Measurements from ENCODE around the gene WBP4. TPM values are rescaled to one million over a fixed set of nuclear protein-coding genes. Genes with fewer than 3 reads are reported as not detected.

Gene WBP4
- total and polyA plus RNA-seq, 9 of the 15 experiments (the other 6 are each of a cell fraction or from before 2014, with no cell fraction given), result 5.5 to 12.2 (median 7.9) TPM

DNA sequence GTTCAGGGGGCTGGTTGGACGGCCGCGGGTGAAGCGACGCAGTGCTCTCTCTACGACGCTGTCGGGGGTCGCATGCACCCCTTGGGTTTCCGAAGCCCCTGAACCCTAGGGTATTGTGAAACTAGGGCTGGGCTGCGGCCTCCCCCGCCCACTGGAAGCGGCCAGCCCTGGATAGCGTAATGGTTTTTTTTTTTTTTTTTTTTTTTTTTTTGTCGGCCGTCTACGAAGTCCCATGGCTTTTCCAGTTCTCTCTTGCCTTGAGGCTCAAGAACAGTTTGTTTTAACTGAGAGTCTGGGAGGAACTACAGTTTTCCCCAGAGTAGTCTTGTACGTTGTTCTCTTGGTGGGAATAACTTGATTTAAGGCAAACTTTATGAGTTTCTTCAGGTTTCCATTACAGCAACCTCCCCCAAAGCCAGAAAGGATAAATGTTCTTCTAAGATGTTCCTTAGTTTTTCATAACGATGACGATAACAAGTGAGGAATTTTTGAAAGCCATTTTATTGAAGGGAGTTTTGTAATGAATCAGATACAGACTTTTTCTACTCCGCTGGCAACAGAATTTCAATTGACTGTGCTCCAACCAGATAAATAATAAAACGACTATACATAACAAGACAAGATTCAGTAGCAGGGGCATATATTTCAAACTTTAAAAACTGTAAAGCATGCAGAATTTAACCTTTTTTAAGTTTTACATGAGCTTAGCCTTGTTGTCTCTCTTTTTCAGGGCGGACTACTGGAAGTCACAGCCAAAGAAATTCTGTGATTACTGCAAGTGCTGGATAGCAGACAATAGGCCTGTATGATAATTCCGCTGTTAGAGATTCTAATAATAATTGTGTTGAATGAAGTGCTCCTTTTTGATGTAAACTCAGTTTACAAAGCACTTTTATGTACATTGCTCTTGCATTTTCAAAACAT is 867 bp downstream of the WBP4 start (continued):
- TF ChIP-seq ZBTB40 (IDR thresholded peaks at IDR 0.05) (peak; percentile 53), ZBTB40 (CRISPR knock-in tag; IDR thresholded peaks at IDR 0.05) (no peak)

Data from K562 (cell line).